ENCODE results near the gene PIRT.

GRCh38 chr17:10809605-10810004, 28.3 kb downstream of the PIRT start:
- TF ChIP-seq CTCF (optimal IDR thresholded peaks at IDR 0.05 in 1 of 3, IDR thresholded peaks at IDR 0.05 in 1 of 3, conservative IDR thresholded peaks at IDR 0.05 in 1 of 3; ENCODE audit: extremely low read depth in 1 of 3, insufficient read depth in 2 of 3, low read length in 3 of 3): no peak
- TF ChIP-seq EZH2 (IDR thresholded peaks at IDR 0.05; ENCODE audit: low read length): no peak

All from keratinocyte (primary cell).